Measurements from ENCODE around the gene SORBS2.

- no peak for TF ChIP-seq CTCF (IDR thresholded peaks at IDR 0.05)
- TF ChIP-seq POLR2A (IDR thresholded peaks at IDR 0.05), result no peak
Observed at GRCh38 chr4:185772391-185773093, 39.5 kb downstream of the SORBS2 start.

Data from thyroid gland (tissue), 4 donors.